Type B pancreatic cell (in vitro differentiated cells): ENCODE data around the gene EPS15. TPM values are rescaled to one million over a fixed set of nuclear protein-coding genes. Genes with fewer than 3 reads are reported as not detected.

ENCODE experiments used
- DNase-seq: peaks from one replicate; pipeline ENCODE4 v3.0.0; 2021; ENCODE audit warnings: mixed read lengths; ENCODE audit not compliant: unreplicated experiment; ENCODE audit errors: extremely low spot score
- H3K27ac Mint-ChIP-seq: 2 replicates; pipeline ENCODE4 v1.8.0; 2021; ENCODE audit warnings: mild to moderate bottlenecking, mixed read lengths
- H3K27me3 Mint-ChIP-seq: 2 replicates; pipeline ENCODE4 v1.8.0; 2021; ENCODE audit warnings: mixed read lengths
- H3K36me3 Mint-ChIP-seq: 2 replicates; pipeline ENCODE4 v1.8.0; 2021; ENCODE audit warnings: mixed read lengths
- H3K4me1 Mint-ChIP-seq: one replicate; pipeline ENCODE4 v1.8.0; 2021; ENCODE audit warnings: mixed read lengths; ENCODE audit not compliant: unreplicated experiment
- H3K4me3 Mint-ChIP-seq: 2 replicates; pipeline ENCODE4 v1.8.0; 2021; ENCODE audit warnings: mild to moderate bottlenecking, mixed read lengths
- H3K9me3 Mint-ChIP-seq: 2 replicates; pipeline ENCODE4 v1.8.0; 2021; ENCODE audit warnings: mixed read lengths
- total RNA-seq: library from RNA; stranded (reverse); gene quantifications from 2 replicates; pipeline ENCODE4 v1.2.1, GENCODE V29; 2021; ENCODE audit warnings: low replicate concordance
- TF ChIP-seq, protein P1 (sequence below): fragments of 200-600 bp; sonication (generic); conservative IDR thresholded peaks from 2 replicates; pipeline ENCODE4 v1.5.0; 2021; ENCODE audit warnings: antibody characterized with exemption, mild to moderate bottlenecking

Gene EPS15
- total RNA-seq, 1 donor from 2014 or later, result 49.4 TPM

DNA sequence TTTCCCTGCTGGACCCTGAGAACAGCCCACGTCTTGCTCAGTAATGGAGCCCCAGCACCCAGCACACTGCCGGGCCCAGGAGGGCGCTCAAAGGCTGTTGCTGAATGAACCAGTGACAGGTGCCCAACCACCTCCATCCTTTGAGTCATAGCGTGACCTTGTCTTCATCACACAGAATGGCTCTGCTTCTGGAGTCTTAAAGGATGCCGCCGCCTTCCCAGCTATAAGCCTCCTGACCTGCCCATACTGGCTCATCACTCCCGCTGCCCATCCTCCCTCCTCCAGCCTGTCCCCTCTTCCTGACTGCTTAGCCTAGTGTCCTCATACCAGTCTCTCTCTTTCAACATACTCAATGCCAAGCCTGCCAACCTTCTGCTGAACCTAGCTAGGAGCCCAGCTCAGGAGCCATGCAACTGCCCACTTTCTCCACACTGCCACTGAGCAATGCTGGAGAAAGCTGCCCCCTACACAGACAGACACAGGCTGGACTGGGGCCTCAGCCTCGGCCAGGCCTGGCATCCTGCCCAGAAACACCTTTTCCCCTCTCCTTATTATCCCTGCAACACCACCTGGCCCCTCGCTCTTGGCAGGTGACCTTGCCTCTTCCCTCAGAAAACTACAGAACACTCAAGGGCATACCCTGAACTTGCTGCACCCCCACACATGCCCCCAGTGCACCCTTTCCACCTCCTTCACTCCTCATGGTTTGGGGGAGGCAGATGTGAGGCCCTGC is 202.8 kb downstream of the EPS15 start:
- DNase-seq, result no peak
- no peak overlapping the region for H3K4me3 Mint-ChIP-seq
- H3K27ac Mint-ChIP-seq, result peak overlapping the region; percentile 42
- H3K36me3 Mint-ChIP-seq, result no peaks in the 10 kb centered on the region
- H3K27me3 Mint-ChIP-seq, result no peaks in the 10 kb centered on the region
- peaks cover 27% of the 10 kb centered on the region for H3K4me1 Mint-ChIP-seq
- TF ChIP-seq, protein P1, sequence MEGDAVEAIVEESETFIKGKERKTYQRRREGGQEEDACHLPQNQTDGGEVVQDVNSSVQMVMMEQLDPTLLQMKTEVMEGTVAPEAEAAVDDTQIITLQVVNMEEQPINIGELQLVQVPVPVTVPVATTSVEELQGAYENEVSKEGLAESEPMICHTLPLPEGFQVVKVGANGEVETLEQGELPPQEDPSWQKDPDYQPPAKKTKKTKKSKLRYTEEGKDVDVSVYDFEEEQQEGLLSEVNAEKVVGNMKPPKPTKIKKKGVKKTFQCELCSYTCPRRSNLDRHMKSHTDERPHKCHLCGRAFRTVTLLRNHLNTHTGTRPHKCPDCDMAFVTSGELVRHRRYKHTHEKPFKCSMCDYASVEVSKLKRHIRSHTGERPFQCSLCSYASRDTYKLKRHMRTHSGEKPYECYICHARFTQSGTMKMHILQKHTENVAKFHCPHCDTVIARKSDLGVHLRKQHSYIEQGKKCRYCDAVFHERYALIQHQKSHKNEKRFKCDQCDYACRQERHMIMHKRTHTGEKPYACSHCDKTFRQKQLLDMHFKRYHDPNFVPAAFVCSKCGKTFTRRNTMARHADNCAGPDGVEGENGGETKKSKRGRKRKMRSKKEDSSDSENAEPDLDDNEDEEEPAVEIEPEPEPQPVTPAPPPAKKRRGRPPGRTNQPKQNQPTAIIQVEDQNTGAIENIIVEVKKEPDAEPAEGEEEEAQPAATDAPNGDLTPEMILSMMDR, result no peak
- H3K9me3 Mint-ChIP-seq, result no peaks in the 10 kb centered on the region

DNA sequence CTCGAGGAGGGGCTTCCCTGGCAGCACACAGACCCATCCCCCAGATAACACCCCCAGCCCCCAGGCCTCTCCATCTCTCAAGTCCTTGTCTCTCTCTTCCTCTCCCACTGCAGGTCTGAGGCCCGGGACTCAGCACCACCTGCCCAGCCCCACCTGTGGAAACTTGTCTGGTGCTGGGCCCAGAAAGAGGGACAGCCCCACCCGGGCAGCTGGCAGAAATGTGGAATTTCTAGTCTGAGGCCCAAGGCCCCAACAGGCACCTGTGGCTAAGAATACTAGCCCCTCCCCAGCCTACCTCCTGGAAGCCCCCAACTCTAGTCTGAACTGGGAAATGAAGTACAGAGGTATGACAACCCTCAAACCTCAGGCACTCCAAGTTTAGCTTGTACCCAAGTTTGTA is 204.1 kb downstream of the EPS15 start:
- Mint-ChIP-seq H3K27me3 (no peaks in the 10 kb centered on the region), H3K27ac (peak overlapping the region; percentile 86)

DNA sequence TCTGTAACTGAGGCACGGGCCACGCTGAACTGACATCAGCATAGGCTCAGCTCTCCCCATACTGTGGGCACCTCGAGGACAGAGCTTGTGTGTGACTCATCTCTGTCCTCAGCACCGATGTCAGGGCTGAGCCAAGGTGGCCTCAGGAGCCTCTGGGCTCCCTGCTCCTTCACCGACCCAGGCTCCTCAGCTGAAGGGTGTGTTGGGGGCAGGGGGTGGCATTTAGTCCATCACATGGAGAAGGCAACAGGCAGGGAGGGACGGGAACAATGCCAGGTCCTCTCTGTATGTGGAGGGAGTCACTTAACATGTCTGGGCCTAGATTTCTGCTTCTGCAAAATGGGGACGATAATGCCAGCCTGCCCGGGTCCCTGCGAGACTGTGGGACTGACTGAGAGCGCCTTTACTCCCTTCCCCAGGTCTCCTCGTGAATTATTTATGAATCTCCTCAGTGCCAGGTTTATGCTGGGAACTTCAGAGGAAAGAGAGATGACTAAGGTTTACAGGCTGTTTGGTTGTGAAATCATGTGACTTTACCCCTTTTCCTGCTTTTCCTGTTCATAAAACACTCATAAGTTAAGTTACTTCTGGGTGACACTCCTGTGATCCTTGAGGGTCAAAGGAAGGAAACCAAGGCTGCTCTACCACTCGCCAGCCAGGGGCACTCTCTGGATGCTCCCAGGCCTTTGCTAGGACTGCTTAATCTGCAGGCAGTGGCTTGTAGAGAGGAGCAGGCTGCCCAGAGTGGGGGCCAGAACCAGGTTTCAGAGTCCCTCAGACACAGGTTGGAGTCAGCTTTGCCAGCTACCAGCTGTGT is 204.9 kb downstream of the EPS15 start:
- TF ChIP-seq, protein P1, result no peak
- Mint-ChIP-seq H3K4me1 (peaks cover 33% of the 10 kb centered on the region), H3K27ac (peak overlapping the region; percentile 83), H3K27me3 (no peaks in the 10 kb centered on the region), H3K9me3 (no peaks in the 10 kb centered on the region), H3K36me3 (no peaks in the 10 kb centered on the region), H3K4me3 (peak overlapping the region; percentile 64)
- DNase-seq, result no peak

More for the DNA sequence above, 204.1 kb downstream of the EPS15 start:
- TF ChIP-seq, protein P1, result no peak
- H3K4me1 Mint-ChIP-seq, result peaks cover 33% of the 10 kb centered on the region
- DNase-seq, result no peak
- no peaks in the 10 kb centered on the region for H3K9me3 Mint-ChIP-seq
- peak overlapping the region; percentile 67 for H3K4me3 Mint-ChIP-seq
- H3K36me3 Mint-ChIP-seq, result no peaks in the 10 kb centered on the region

DNA sequence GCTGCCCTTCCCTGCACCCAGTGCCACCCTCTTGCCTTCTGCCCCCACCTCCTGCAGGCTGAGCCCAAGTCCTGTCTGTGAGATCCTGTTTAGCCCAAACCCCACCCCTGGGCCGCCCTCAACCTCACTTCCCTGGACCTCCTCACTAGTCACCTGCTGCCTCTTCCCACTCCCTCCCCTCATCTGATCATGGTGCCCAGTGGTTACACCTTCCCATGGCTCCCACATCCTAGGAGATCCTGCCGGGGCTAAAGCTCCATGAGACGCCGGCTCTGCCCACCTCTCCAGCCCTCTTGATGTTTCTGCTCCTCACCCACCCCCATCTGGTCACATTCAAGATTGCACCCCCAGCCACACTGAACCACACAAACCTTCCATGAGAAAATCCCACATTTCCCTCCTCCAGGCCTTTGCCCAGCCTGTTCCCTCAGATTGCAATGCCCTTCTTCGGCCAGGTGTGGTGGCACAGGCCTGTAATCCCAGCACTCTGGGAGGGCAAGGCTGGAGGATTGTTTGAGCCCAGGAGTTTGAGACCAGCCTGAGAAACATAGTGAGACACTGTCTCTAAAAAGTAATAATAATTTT is 205.7 kb downstream of the EPS15 start:
- TF ChIP-seq, protein P1, result peak; percentile 49
- Mint-ChIP-seq H3K4me3 (no peak overlapping the region), H3K27me3 (no peaks in the 10 kb centered on the region), H3K4me1 (peaks cover 33% of the 10 kb centered on the region), H3K36me3 (no peaks in the 10 kb centered on the region), H3K9me3 (no peaks in the 10 kb centered on the region), H3K27ac (peak overlapping the region; percentile 46)
- DNase-seq, result no peak

DNA sequence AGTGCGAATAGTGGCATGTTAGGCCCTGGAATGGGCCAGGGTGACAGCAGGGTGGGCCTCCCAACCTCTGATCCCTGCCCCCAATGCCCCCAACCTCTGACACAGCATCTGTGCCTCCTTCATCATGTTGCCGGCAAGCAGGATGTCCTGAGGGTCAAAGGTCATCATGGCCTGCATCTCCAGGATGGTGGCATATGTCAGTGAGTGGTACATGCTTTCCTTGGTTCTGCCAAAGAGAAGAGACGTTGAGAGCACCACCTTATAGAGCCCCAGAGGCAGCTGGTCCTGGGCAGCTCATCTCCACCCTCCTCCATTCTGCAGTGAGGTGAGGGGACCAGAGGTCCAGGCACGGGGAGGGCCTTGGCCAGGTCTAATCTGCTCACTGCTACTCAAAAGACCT is 206.3 kb downstream of the EPS15 start:
- no peak overlapping the region for H3K4me3 Mint-ChIP-seq
- peaks cover 33% of the 10 kb centered on the region for H3K4me1 Mint-ChIP-seq
- no peaks in the 10 kb centered on the region for H3K27me3 Mint-ChIP-seq
- TF ChIP-seq, protein P1, result no peak
- no peak for DNase-seq
- no peaks in the 10 kb centered on the region for H3K9me3 Mint-ChIP-seq
- H3K27ac Mint-ChIP-seq, result no peak overlapping the region
- H3K36me3 Mint-ChIP-seq, result no peaks in the 10 kb centered on the region
